Left ventricle myocardium superior (tissue), 1 donor: Measurements from ENCODE around the gene TENM4. TPM values are rescaled to one million over a fixed set of nuclear protein-coding genes. Genes with fewer than 3 reads are reported as not detected.
A peak's percentile ranks its signal among the peaks of the same experiment; 100 is the strongest.

ENCODE experiments used
- ATAC-seq: fragments of 200-7000 bp; cut with Tn5 transposase; one replicate; pipeline ENCODE4 v1.9.1; 2020; ENCODE audit warnings: mild to moderate bottlenecking, moderate library complexity
- DNase-seq: peaks from one replicate; pipeline ENCODE4 v3.0.0-alpha.2; 2020
- intact Hi-C: fragments of 100-400 bp; cut with micrococcal nuclease; formaldehyde crosslinking; loops from one replicate; pipeline ENCODE4 v1.11.0; 2022
- total RNA-seq: library from RNA; stranded (reverse); fragmentation: NEBNext Ultra II Directional; extraction: Animal tissue kit (Norgen Biotek cat#: 25700); gene quantifications from one replicate; pipeline ENCODE4 v1.2.1, GENCODE V29; 2021
- donor health status: DM: no; HTN: yes; CAD: no; lungs with severe emphysema.

TENM4 gene
- total RNA-seq, 1 donor from 2014 or later, result 0.40 TPM

GRCh38 chr11:78812513-78813293, 628.1 kb downstream of the TENM4 start:
- intact Hi-C loops, result no loop called here
- DNase-seq (no peak), ATAC-seq (peak; percentile 31)

- intact Hi-C loops, result no loop called here
- DNase-seq, result peak; percentile 42
- peak; percentile 85 for ATAC-seq
Observed at GRCh38 chr11:78810559-78811009, 630.2 kb downstream of the TENM4 start.

GRCh38 chr11:78809931-78810541, 630.8 kb downstream of the TENM4 start:
- DNase-seq (no peak), ATAC-seq (no peak)
- intact Hi-C loops, result no loop called here

GRCh38 chr11:78808923-78809322, 631.9 kb downstream of the TENM4 start:
- no peak for ATAC-seq
- DNase-seq, result no peak
- intact Hi-C loops, result no loop called here

GRCh38 chr11:78807351-78807750, 633.5 kb downstream of the TENM4 start:
- no peak for DNase-seq
- intact Hi-C loops, result no loop called here
- no peak for ATAC-seq

- ATAC-seq (no peak), DNase-seq (no peak)
- intact Hi-C loops, result no loop called here
Observed at GRCh38 chr11:78806214-78807004, 634.4 kb downstream of the TENM4 start.

- intact Hi-C loops, result no loop called here
- DNase-seq, result no peak
- no peak for ATAC-seq
Observed at GRCh38 chr11:78804991-78805390, 635.8 kb downstream of the TENM4 start.

GRCh38 chr11:78803995-78804394, 636.8 kb downstream of the TENM4 start:
- intact Hi-C loops, result no loop called here
- DNase-seq (no peak), ATAC-seq (no peak)

- peak; percentile 54 for ATAC-seq
- no peak for DNase-seq
- intact Hi-C loops, result no loop called here
Observed at GRCh38 chr11:78802058-78802761, 638.6 kb downstream of the TENM4 start.

- DNase-seq, result no peak
- intact Hi-C loops, result no loop called here
- ATAC-seq, result peak; percentile 53
Observed at GRCh38 chr11:78801161-78801884, 639.5 kb downstream of the TENM4 start.

- intact Hi-C loops, result no loop called here
- DNase-seq (no peak), ATAC-seq (no peak)
Observed at GRCh38 chr11:78800756-78801155, 640.1 kb downstream of the TENM4 start.

- DNase-seq, result no peak
- no peak for ATAC-seq
- intact Hi-C loops, result no loop called here
Observed at GRCh38 chr11:78800096-78800690, 640.6 kb downstream of the TENM4 start.

- peak; percentile 84 for DNase-seq
- intact Hi-C loops, result no loop called here
- ATAC-seq, result peak; percentile 89
Observed at GRCh38 chr11:78798663-78799062, 642.2 kb downstream of the TENM4 start.

GRCh38 chr11:78797559-78797958, 643.3 kb downstream of the TENM4 start:
- DNase-seq, result no peak
- intact Hi-C loops, result no loop called here
- ATAC-seq, result no peak

- DNase-seq, result no peak
- intact Hi-C loops, result no loop called here
- ATAC-seq, result no peak
Observed at GRCh38 chr11:78796956-78797355, 643.9 kb downstream of the TENM4 start.

GRCh38 chr11:78795621-78796261, 645.1 kb downstream of the TENM4 start:
- DNase-seq (no peak), ATAC-seq (no peak)
- intact Hi-C loops, result no loop called here

- no peak for ATAC-seq
- intact Hi-C loops, result no loop called here
- no peak for DNase-seq
Observed at GRCh38 chr11:78791964-78792363, 648.9 kb downstream of the TENM4 start.

GRCh38 chr11:78791254-78791653, 649.6 kb downstream of the TENM4 start:
- intact Hi-C loops, result no loop called here
- DNase-seq (no peak), ATAC-seq (no peak)
